ENCODE measurements around the gene NRXN2.
"Not testable (repeated sequence)": the region's sequence is repeated elsewhere in the genome, so short reads cannot be mapped to it uniquely, and the experiment has no call there.

Gene NRXN2

GRCh38 chr11:64720167-64720566, 2.8 kb downstream of the NRXN2 start:
- no peak for DNase-seq

GRCh38 chr11:64719406-64719805, 3.6 kb downstream of the NRXN2 start:
- DNase-seq: no peak

- no peak for DNase-seq
These were observed 4.2 kb downstream of the NRXN2 start for GRCh38 chr11:64718780-64719124.

GRCh38 chr11:64718084-64718779, 4.8 kb downstream of the NRXN2 start:
- no peak for DNase-seq

- DNase-seq: no peak
These were observed 5.8 kb downstream of the NRXN2 start for GRCh38 chr11:64717268-64717578.

- no peak for DNase-seq
These were observed 6.3 kb downstream of the NRXN2 start for GRCh38 chr11:64716473-64717267.

GRCh38 chr11:64715756-64716472, 7.1 kb downstream of the NRXN2 start:
- DNase-seq: no peak

GRCh38 chr11:64715110-64715509, 7.9 kb downstream of the NRXN2 start:
- no peak for DNase-seq

- no peak for DNase-seq
These were observed 8.3 kb downstream of the NRXN2 start for GRCh38 chr11:64714666-64715065.

GRCh38 chr11:64713781-64714363, 9.1 kb downstream of the NRXN2 start:
- no peak for DNase-seq

- DNase-seq: no peak
These were observed 9.8 kb downstream of the NRXN2 start for GRCh38 chr11:64713016-64713707.

- DNase-seq: no peak
These were observed 10.5 kb downstream of the NRXN2 start for GRCh38 chr11:64712430-64713015.

GRCh38 chr11:64711956-64712362, 11.0 kb downstream of the NRXN2 start:
- DNase-seq: no peak

- no peak for DNase-seq
These were observed 11.7 kb downstream of the NRXN2 start for GRCh38 chr11:64711138-64711955.

GRCh38 chr11:64710418-64711137, 12.4 kb downstream of the NRXN2 start:
- DNase-seq: no peak

GRCh38 chr11:64705501-64705900, 17.5 kb downstream of the NRXN2 start:
- no peak for DNase-seq

GRCh38 chr11:64703048-64703447, 19.9 kb downstream of the NRXN2 start:
- DNase-seq: no peak

- DNase-seq: not testable (repeated sequence)
These were observed 21.0 kb downstream of the NRXN2 start for GRCh38 chr11:64701956-64702355.

- DNase-seq: no peak
These were observed 24.6 kb downstream of the NRXN2 start for GRCh38 chr11:64698427-64698826.

- no peak for DNase-seq
These were observed 25.2 kb downstream of the NRXN2 start for GRCh38 chr11:64697663-64698375.
